Adrenal gland (tissue), 5 donors: ENCODE data around the gene YIPF6.
"Not testable (repeated sequence)": the region's sequence is repeated elsewhere in the genome, so short reads cannot be mapped to it uniquely, and the experiment has no call there.

Experiments used
- POLR2A ChIP-seq, 2 donors: fragments of 450-650 bp; IDR thresholded peaks; one replicate each; pipeline ENCODE4 v1.6.1; 2017; ENCODE audit warnings: antibody characterized with exemption in 2 of 2, mild to moderate bottlenecking in 2 of 2, moderate library complexity in 1 of 2
- TF ChIP-seq, protein P1 (sequence below), 6 experiments: fragments of 450-650 bp in 4 of 6; fragments of 200-600 bp in 2 of 6; sonication (generic) in 1 of 6; IDR thresholded peaks; 1 replicate in 5 of 6; 2 replicates in 1 of 6; pipeline versions ENCODE4 v1.5.1 to v1.8.0; 2016 to 2021; ENCODE audit warnings: antibody characterized with exemption in 6 of 6, mild to moderate bottlenecking in 2 of 6, moderate library complexity in 1 of 6
- donor health status: DM: no; HTN: no; CAD: no.

- TF ChIP-seq, protein P1, sequence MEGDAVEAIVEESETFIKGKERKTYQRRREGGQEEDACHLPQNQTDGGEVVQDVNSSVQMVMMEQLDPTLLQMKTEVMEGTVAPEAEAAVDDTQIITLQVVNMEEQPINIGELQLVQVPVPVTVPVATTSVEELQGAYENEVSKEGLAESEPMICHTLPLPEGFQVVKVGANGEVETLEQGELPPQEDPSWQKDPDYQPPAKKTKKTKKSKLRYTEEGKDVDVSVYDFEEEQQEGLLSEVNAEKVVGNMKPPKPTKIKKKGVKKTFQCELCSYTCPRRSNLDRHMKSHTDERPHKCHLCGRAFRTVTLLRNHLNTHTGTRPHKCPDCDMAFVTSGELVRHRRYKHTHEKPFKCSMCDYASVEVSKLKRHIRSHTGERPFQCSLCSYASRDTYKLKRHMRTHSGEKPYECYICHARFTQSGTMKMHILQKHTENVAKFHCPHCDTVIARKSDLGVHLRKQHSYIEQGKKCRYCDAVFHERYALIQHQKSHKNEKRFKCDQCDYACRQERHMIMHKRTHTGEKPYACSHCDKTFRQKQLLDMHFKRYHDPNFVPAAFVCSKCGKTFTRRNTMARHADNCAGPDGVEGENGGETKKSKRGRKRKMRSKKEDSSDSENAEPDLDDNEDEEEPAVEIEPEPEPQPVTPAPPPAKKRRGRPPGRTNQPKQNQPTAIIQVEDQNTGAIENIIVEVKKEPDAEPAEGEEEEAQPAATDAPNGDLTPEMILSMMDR (IDR thresholded peaks at IDR 0.05) = not testable (repeated sequence)
- not testable (repeated sequence) for TF ChIP-seq POLR2A (IDR thresholded peaks at IDR 0.05)
These were observed 12.7 kb upstream of the YIPF6 start for GRCh38 chrX:68486198-68486597.
